IgD-negative memory B cell (primary cell): ENCODE measurements around the gene ACSL1. TPM values are rescaled to one million over a fixed set of nuclear protein-coding genes. Genes with fewer than 3 reads are reported as not detected.

Experiments
- polyA plus RNA-seq: library from polyadenylated mRNA; unstranded; fragments of 300-500 nt; fragmentation: Illumina TruSeq; gene quantifications from one replicate; pipeline ENCODE4 v1.2.3, GENCODE V29; 2021

ACSL1 gene
- polyA plus RNA-seq, 1 donor from 2014 or later: 9.2 TPM

Other genes starting within 250 kb of the ACSL1 start
- 4.2 TPM for gene CASP3, start 176.5 kb downstream of the ACSL1 start, polyA plus RNA-seq
- 12.6 TPM for gene PRIMPOL, start 176.2 kb downstream of the ACSL1 start, polyA plus RNA-seq
- gene CENPU, start 91.9 kb downstream of the ACSL1 start, polyA plus RNA-seq: 1.4 TPM
- not detected for gene HELT, start 192.5 kb upstream of the ACSL1 start, polyA plus RNA-seq